ENCODE data around the gene RRAD.

The RRAD gene

DNA sequence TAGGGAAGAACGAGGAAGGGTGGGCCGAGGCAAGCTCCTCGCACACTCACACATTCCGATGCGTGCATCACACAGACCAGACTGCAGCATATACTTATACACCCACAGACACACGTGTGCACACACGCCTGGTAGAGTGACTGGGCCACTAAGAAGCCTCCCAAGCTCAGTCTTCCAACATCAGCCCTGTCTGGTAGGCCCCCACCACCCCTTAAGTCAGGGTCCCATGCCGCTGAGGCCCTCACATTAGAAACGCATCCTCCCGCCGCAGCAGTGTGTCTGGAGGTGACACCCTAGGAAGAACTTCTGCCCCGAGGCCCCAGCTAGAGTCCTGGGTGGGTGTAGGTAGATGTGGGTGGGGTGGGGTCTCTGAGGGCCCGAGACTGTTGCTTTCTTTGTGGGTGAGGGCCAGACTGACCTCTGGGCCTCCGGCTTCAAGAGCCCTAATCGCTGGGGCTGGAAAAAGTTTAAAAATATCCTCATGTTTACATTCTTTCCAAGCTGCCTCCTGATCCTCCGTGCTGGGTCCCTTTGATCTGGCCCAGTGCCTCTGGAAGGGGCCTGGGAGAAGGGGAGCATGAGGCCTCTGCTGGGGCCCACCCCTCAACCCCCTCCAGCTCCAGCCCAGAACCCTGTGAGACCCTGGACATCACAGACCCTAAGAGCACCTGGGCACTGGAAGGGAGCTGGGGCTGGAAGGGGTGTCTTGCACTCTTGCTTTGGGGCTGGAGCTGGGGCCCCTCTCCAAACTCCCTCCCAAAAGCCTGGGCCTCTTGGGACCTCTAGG is 20.3 kb downstream of the RRAD start:
- Histone ChIP-seq H3K27ac (ENCODE audit: low read depth, low read length, severe bottlenecking) (peak overlapping the region; percentile 78), H3K36me3 (ENCODE audit: control insufficient read depth, insufficient read depth, low read length) (no peaks in the 10 kb centered on the region), H3K4me1 (ENCODE audit: control insufficient read depth, insufficient read depth, low read length, poor library complexity, severe bottlenecking) (peaks cover 40% of the 10 kb centered on the region), H3K9me3 (ENCODE audit: control insufficient read depth, low read length) (no peaks in the 10 kb centered on the region), H3K4me3 (ENCODE audit: extremely low read depth, insufficient read depth, low read length, poor library complexity, severe bottlenecking) (no peak overlapping the region)
- 74 to 93% methylated on average over 7 of the region's 16 CpGs for WGBS, 2 experiments (ENCODE audit: insufficient coverage in 2 of 2)

DNA sequence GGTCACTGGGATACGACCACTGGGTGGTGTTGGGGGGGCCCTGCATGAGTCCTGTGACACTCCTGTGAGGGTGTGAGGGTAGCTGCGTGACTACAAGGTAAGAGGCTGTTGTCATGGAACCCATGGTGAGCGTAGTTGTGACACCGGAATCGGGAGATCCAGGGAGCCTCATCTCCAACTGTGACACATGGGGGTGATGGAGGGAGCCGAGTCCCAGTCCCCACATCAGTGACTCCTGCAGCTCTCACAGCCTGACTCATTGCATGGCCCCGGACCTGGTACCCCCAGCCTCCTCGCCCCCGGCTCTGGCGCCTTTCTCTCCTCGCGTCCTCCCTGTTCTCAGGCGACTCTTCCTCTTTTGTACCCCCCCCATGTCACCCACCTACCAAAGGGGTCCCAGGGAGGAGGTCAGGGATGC is 20.9 kb downstream of the RRAD start:
- no peak overlapping the region for H3K27ac ChIP-seq (ENCODE audit: low read depth, low read length, severe bottlenecking)
- WGBS, 2 experiments (ENCODE audit: insufficient coverage in 2 of 2) = 88 to 89% methylated on average over 6 to 7 of the region's 13 CpGs
- H3K4me1 ChIP-seq (ENCODE audit: control insufficient read depth, insufficient read depth, low read length, poor library complexity, severe bottlenecking) = peaks cover 46% of the 10 kb centered on the region
- no peak overlapping the region for H3K4me3 ChIP-seq (ENCODE audit: extremely low read depth, insufficient read depth, low read length, poor library complexity, severe bottlenecking)
- no peaks in the 10 kb centered on the region for H3K36me3 ChIP-seq (ENCODE audit: control insufficient read depth, insufficient read depth, low read length)
- no peaks in the 10 kb centered on the region for H3K9me3 ChIP-seq (ENCODE audit: control insufficient read depth, low read length)

GRCh38 chr16:66903544-66904427 is 21.5 kb downstream of the RRAD start:
- H3K9me3 ChIP-seq (ENCODE audit: control insufficient read depth, low read length) = no peaks in the 10 kb centered on the region
- no peaks in the 10 kb centered on the region for H3K36me3 ChIP-seq (ENCODE audit: control insufficient read depth, insufficient read depth, low read length)
- WGBS, 2 experiments (ENCODE audit: insufficient coverage in 2 of 2) = 89 to 91% methylated on average over 7 to 8 of the region's 11 CpGs
- H3K4me3 ChIP-seq (ENCODE audit: extremely low read depth, insufficient read depth, low read length, poor library complexity, severe bottlenecking) = no peak overlapping the region
- H3K27ac ChIP-seq (ENCODE audit: low read depth, low read length, severe bottlenecking) = no peak overlapping the region
- H3K4me1 ChIP-seq (ENCODE audit: control insufficient read depth, insufficient read depth, low read length, poor library complexity, severe bottlenecking) = peaks cover 50% of the 10 kb centered on the region

GRCh38 chr16:66902648-66903543 is 22.4 kb downstream of the RRAD start:
- Histone ChIP-seq H3K27ac (ENCODE audit: low read depth, low read length, severe bottlenecking) (no peak overlapping the region), H3K9me3 (ENCODE audit: control insufficient read depth, low read length) (no peaks in the 10 kb centered on the region), H3K36me3 (ENCODE audit: control insufficient read depth, insufficient read depth, low read length) (no peaks in the 10 kb centered on the region), H3K4me1 (ENCODE audit: control insufficient read depth, insufficient read depth, low read length, poor library complexity, severe bottlenecking) (peaks cover 50% of the 10 kb centered on the region), H3K4me3 (ENCODE audit: extremely low read depth, insufficient read depth, low read length, poor library complexity, severe bottlenecking) (no peak overlapping the region)
- 86 to 88% methylated on average over 5 to 13 of the region's 14 CpGs for WGBS, 2 experiments (ENCODE audit: insufficient coverage in 2 of 2)

GRCh38 chr16:66901626-66902025 is 23.7 kb downstream of the RRAD start:
- no peaks in the 10 kb centered on the region for H3K36me3 ChIP-seq (ENCODE audit: control insufficient read depth, insufficient read depth, low read length)
- H3K4me3 ChIP-seq (ENCODE audit: extremely low read depth, insufficient read depth, low read length, poor library complexity, severe bottlenecking) = no peak overlapping the region
- no peak overlapping the region for H3K27ac ChIP-seq (ENCODE audit: low read depth, low read length, severe bottlenecking)
- H3K4me1 ChIP-seq (ENCODE audit: control insufficient read depth, insufficient read depth, low read length, poor library complexity, severe bottlenecking) = peaks cover 50% of the 10 kb centered on the region
- H3K9me3 ChIP-seq (ENCODE audit: control insufficient read depth, low read length) = no peaks in the 10 kb centered on the region
- 94 to 100% methylated on average over 10 of the region's 10 CpGs for WGBS, 2 experiments (ENCODE audit: insufficient coverage in 2 of 2)

GRCh38 chr16:66900721-66901441 is 24.5 kb downstream of the RRAD start:
- Histone ChIP-seq H3K4me3 (ENCODE audit: extremely low read depth, insufficient read depth, low read length, poor library complexity, severe bottlenecking) (no peak overlapping the region), H3K9me3 (ENCODE audit: control insufficient read depth, low read length) (no peaks in the 10 kb centered on the region), H3K4me1 (ENCODE audit: control insufficient read depth, insufficient read depth, low read length, poor library complexity, severe bottlenecking) (peaks cover 48% of the 10 kb centered on the region), H3K36me3 (ENCODE audit: control insufficient read depth, insufficient read depth, low read length) (no peaks in the 10 kb centered on the region), H3K27ac (ENCODE audit: low read depth, low read length, severe bottlenecking) (peak overlapping the region; percentile 81)
- whole genome bisulfite sequencing, 2 experiments (ENCODE audit: insufficient coverage in 2 of 2) = 70 to 90% methylated on average over 4 to 5 of the region's 7 CpGs

DNA sequence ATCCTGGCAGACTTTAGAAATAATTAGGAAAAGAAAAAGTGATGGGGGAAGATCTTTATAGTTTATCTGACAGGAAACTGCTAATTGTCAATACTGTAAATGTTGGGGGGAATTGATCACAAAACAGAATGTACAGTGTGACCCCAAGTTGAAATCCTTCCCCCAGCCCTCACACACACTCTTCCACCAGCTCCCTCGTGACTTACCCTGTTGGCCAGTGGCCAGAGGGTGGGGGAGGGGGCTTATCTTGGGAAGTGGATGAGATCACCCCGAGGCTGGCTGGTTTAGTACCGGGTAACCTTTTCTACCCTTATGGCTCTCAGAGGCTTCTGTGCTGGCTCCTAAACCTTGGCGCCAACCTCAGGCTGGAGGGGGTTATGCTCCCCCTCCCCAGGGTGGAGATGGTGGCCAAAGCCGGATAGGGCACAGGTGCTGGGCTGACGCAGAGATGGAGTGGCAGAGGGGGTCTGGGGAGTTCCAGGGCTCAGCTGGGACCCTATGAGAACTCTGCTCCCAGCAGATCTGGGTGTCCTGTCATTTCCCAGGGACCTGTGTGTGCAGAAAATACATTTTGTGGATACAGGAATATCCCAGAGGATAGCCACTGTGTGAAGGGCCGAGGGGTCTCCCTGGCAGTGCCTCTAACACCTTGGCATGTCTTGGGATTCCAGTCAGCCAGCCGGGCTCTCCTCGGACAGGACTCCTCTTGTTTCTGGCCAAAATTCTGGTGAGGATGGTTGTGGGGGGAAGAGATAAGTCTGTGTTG is 25.2 kb downstream of the RRAD start:
- Histone ChIP-seq H3K4me3 (ENCODE audit: extremely low read depth, insufficient read depth, low read length, poor library complexity, severe bottlenecking) (no peak overlapping the region), H3K36me3 (ENCODE audit: control insufficient read depth, insufficient read depth, low read length) (no peaks in the 10 kb centered on the region), H3K4me1 (ENCODE audit: control insufficient read depth, insufficient read depth, low read length, poor library complexity, severe bottlenecking) (peaks cover 41% of the 10 kb centered on the region), H3K27ac (ENCODE audit: low read depth, low read length, severe bottlenecking) (peak overlapping the region; percentile 81), H3K9me3 (ENCODE audit: control insufficient read depth, low read length) (no peaks in the 10 kb centered on the region)
- 70 to 82% methylated on average over 2 to 8 of the region's 9 CpGs for WGBS, 2 experiments (ENCODE audit: insufficient coverage in 2 of 2)

GRCh38 chr16:66899310-66899944 is 25.9 kb downstream of the RRAD start:
- Histone ChIP-seq H3K36me3 (ENCODE audit: control insufficient read depth, insufficient read depth, low read length) (no peaks in the 10 kb centered on the region), H3K4me1 (ENCODE audit: control insufficient read depth, insufficient read depth, low read length, poor library complexity, severe bottlenecking) (peaks cover 34% of the 10 kb centered on the region), H3K27ac (ENCODE audit: low read depth, low read length, severe bottlenecking) (peak overlapping the region; percentile 81), H3K9me3 (ENCODE audit: control insufficient read depth, low read length) (no peaks in the 10 kb centered on the region), H3K4me3 (ENCODE audit: extremely low read depth, insufficient read depth, low read length, poor library complexity, severe bottlenecking) (no peak overlapping the region)
- 93 to 97% methylated on average over 3 to 6 of the region's 6 CpGs for WGBS, 2 experiments (ENCODE audit: insufficient coverage in 2 of 2)

DNA sequence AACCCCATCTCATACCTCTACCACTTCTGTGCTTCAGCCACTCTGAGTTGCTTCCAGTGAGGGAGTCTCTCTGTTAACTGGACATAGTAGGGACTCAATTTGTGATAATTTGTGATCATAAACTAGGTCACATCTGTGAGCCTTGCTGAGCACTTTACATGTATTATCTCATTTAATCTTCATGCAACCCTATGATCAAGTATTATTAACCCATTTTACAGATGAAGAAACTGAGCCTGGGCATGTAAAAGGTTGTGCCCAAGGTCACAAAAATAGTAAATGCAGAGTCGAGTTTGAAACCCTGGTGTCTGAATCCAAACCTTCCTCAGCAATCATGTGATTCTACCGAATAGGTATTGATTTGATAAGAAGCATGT is 26.4 kb downstream of the RRAD start:
- Histone ChIP-seq H3K27ac (ENCODE audit: low read depth, low read length, severe bottlenecking) (no peak overlapping the region), H3K9me3 (ENCODE audit: control insufficient read depth, low read length) (no peaks in the 10 kb centered on the region), H3K36me3 (ENCODE audit: control insufficient read depth, insufficient read depth, low read length) (no peaks in the 10 kb centered on the region), H3K4me3 (ENCODE audit: extremely low read depth, insufficient read depth, low read length, poor library complexity, severe bottlenecking) (no peak overlapping the region), H3K4me1 (ENCODE audit: control insufficient read depth, insufficient read depth, low read length, poor library complexity, severe bottlenecking) (peaks cover 30% of the 10 kb centered on the region)
- WGBS, 2 experiments (ENCODE audit: insufficient coverage in 2 of 2) = 90 to 100% methylated on average over 1 to 2 of the region's 2 CpGs
